GM21526 (cell line): ENCODE data around the gene KIRREL2.
"Not testable (repeated sequence)": the region's sequence is repeated elsewhere in the genome, so short reads cannot be mapped to it uniquely, and the experiment has no call there.

Source experiments
- ATAC-seq: cut with Tn5 transposase; IDR thresholded peaks from one replicate; pipeline ENCODE4 v1.9.1; 2021; ENCODE audit warnings: moderate library complexity; ENCODE audit not compliant: unreplicated experiment, low FRiP score

Gene KIRREL2

DNA sequence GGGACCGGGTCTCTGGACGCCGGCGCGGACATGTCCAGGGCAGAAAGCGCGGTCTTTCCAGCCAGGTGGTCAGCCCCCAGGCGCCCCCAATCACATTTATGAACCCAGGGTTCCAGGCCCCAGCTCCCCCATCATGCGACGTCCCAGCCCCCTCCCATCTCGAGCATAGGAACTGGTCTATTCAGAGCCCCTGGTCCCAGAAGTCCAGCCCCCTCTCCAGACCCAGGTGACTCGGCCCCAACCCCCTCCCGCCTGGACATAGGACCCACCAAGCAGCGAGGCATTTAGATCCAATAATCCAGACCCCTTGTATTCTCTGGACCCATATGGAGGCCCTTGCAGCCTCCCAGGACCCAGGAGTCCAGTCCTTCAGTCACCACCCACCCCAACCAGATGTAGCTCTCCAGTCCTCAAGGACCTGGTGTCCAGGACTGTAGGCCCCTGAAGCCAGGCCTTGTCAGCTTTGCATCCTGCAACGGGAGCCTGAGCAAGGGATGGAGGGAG, 12.2 kb downstream of the KIRREL2 start:
- no peak for ATAC-seq

DNA sequence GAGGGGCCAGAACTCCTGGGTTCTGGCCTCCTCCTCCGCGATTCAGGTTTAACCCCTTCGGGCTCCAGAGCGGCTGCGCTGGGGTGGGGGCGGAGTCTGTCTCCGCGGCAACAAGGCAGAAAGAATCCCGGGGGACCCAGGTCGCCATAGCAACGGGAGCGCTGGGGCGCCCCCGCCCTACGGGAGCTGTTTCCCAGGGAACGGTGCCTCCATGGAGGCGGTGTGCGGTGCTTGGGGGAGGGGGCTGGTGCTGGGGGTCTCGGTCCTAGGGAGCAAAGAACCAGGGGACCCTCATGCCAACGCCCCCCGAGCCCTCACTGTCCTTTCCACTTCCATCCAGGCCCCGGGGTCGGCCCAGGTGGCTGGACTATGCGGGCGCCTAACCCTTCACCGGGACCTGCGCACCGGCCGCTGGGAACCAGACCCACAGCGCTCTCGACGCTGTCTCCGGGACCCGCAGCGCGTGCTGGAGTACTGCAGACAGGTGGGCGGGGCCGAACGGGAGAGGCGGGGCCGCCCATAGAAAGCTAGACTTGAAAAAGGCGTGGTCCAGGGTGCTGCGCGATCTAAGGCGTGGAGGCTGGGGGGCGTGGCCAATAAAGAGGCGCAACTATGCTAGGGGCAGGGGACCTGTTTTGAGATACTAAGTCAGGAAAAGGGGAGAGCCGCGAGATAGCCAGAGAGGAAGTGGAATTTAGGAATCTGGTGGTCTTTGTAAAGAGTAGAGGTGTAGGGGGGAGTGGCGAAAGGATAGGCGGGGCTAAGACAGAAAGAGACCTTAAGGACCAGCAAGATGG, 12.8 kb downstream of the KIRREL2 start:
- ATAC-seq = no peak

DNA sequence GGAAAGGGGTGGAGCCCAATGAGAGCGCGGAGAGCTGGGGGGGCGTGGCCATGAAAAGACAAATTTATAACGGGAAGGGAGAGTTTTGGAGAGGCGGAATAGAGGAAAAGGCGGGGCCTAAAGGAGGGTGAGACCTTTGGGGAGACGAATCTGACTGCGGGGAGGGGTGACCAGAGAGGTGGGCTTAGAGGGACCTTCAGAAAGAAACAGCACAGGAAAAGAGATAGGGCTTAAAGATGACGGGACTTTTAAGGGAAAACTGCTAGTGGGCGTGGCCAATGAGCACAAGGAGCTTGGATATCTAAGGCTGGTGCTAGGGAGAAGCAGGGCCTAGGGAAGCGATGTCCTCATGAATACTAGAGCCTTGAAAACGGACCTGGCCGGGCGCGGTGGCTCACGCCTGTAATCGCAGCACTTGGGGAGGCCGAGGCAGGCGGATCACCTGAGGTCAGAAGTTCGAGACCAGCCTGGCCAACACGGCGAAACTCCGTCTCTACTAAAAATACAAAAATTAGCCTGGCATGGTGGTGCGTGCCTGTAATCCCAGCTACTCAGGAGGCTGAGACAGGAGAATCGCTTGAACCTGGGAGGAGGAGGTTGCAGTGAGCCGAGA, 13.5 kb downstream of the KIRREL2 start:
- ATAC-seq = not testable (repeated sequence)

DNA sequence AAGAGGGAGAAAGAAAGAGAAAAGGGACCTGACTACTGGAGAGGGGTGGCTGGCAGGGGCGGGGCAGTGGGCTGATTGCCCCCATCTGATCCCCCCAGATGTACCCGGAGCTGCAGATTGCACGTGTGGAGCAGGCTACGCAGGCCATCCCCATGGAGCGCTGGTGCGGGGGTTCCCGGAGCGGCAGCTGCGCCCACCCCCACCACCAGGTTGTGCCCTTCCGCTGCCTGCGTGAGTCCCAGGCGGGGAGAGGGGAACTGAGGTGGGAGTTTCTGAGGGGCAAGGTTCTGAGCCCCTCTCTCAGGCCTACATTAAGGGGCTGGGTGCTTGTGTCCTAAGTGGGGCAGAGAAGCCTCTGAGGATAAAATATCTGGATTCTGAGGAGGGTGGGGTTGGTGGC, 14.1 kb downstream of the KIRREL2 start:
- ATAC-seq = no peak

GRCh38 chr19:35871611-35872010, 14.9 kb downstream of the KIRREL2 start:
- no peak for ATAC-seq

GRCh38 chr19:35872180-35872579, 15.5 kb downstream of the KIRREL2 start:
- ATAC-seq = no peak

GRCh38 chr19:35874392-35874930, 17.8 kb downstream of the KIRREL2 start:
- no peak for ATAC-seq

- ATAC-seq = no peak
Observed at GRCh38 chr19:35879068-35879467, 22.4 kb downstream of the KIRREL2 start.

DNA sequence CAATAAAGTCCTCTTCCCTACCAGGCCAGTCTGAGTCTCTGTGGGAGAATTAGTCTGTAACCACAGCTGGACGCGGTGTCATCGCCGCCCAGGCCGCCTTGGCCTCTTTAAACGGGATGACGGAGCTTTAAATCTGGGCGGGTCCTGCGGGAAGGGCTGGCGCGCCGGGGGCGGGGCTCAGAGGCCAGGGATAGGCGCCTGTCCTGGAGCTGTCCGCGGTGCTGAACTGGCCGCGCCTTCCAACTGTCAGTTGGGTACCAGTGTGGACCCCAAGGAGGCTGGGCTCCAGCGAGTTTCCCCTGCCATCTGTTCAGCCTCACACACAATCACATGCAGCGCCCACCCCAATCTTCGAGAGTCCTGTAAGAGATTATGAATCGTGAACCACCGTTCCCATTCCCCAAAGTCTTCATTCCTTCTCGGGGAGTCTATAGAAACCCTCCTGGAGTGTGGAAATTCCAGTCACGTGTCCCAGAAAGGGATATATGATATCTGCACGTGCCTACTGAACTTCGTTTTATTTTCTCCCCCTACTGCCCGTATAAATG, 23.1 kb downstream of the KIRREL2 start:
- no peak for ATAC-seq

DNA sequence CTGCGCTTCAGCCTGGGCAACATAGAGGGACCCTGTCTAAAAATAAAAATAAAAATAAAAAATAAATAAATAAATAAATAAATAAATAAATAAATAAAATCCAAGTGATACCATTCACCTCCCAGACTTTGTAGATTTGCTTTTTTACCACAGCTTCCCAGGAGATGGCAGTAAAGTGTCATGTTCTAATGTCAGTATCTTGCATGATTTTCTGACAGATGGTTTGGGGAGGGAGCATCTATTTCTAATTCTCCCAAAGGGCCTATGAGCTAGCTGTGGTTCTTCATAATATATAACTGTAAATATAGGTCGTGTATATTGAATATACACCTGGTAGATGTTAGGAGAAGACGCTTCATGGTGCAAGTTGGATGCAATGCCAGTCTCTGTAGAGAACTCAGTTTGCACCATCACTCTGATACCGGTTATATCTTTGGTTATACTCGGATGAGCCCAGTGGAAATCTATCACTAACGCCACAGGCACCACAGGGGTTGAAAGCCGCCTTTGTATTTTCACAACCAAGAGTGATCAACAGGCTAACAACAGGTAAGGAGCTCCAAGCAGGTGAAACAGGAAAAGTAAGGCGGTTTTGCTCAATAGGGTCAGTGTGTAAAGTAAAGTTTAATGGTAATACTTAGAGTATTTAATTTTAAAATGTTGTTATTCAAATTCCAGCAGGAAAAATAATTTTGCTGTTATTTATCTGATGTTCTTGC, 25.6 kb downstream of the KIRREL2 start:
- ATAC-seq = no peak

DNA sequence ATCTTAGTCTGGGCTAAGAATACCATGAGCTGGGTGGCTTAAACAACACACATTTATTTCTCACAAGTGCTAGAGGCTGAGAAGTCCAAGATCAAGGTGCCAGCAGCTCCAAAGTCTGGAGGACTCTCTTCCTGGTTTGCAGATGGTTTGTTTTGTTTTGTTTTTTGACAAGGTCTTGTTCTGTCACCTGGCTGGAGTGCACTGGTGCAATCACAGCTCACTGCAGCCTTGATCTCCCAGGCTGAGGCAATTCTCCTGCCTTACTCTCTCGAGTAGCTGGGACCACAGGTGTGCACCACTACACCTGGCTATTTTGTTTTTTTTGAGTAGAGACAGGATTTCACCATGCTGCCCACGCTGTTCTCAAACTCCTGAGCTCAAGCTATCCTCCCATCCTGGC, 27.2 kb downstream of the KIRREL2 start:
- no peak for ATAC-seq

- ATAC-seq = no peak
Observed at GRCh38 chr19:35885225-35885738, 28.6 kb downstream of the KIRREL2 start.

- no peak for ATAC-seq
Observed at GRCh38 chr19:35885904-35886303, 29.2 kb downstream of the KIRREL2 start.

DNA sequence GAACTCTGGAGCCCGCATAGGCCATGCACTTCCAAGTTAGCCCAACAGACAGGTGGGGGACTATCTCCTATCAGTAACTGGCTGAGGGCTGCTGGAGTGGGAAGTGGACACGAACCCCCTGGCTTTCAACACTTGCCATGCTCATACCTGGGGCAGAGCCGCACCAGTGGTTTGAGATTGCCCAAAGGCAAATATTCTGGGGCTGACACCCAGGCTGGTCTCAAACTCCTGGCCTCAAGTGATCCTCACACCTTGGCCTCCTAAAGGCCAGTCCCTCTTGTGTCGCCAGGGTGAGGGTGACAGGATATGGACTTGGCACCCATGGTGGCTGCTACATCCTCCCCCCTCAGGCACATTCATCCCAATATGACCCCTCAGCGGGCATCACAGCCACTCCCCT, 30.5 kb downstream of the KIRREL2 start:
- ATAC-seq = no peak

DNA sequence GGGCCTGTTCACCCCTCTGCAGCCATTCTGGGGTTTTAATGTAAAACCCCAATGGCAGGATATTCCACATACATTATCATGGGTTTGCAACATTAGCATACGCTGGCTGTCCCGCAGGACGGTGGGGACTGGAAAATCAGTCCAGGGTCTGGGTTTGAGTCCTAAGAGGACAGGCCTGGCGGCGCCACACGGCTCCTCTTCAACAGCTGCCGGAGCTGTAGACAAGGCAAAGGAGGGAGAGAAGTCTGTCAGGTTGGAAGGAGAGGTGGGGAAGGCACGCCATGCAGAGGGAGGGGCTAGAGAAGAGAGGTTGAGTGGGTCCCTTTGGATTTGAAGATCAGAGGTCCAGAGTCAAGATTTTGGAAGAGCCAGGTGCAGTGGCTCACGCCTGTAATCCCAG, 31.7 kb downstream of the KIRREL2 start:
- no peak for ATAC-seq

DNA sequence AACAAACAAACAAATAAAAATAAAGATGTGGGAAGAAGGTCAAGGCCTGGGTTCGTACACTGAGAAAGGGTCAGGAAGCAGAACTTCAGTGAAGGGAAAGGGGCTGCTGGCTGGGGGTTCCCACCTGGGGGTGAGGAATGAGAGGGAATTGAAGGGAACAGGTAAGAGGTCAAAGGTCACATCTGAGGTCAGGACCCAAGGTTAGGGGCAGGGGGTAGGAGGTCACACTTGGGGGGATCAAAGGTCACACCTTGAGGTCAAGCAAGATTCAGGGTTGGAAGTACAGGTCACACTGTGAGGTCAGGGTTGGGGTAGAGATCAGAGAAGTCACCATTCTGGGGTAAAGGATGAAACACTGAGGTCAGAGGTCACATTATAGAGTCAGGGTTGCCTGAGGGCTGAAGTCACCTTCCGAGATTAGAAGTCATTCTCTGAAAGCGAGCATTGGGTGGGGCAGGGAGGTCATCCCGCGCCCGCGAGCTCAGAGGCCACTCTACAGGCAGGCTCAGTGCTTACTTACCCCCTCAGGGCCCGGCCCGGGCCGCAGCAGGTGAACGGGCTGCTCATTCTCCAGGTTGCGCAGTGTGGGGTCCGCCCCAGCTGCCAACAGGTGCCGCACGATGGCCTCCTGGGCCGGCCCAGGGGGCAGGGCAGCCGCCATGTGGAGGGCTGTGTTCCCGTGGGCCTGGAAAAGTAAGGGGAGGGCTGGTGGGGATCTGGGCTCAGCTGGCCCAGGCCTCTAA, 32.8 kb downstream of the KIRREL2 start:
- no peak for ATAC-seq

GRCh38 chr19:35890113-35890650, 33.5 kb downstream of the KIRREL2 start:
- no peak for ATAC-seq

DNA sequence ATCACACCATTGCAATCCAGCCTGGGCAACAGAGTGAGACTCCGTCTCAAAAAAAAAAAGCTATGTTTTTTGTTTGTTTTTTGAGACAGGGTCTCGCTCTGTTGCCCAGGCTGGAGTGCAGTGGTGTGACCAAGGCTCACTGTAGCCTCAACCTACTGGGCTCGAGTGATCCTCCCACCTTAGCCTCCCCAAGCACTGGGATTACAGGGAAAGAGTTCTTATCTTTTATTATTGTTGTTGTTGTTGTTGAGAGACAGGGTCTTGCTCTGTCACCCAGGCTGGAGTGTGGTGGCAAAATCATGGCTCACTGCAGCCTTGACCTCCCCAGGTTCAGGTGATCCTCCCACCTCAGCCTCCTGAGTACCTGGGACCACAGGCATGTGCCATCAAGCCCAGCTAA, 35.1 kb downstream of the KIRREL2 start:
- ATAC-seq = not testable (repeated sequence)

GRCh38 chr19:35894342-35894741, 37.6 kb downstream of the KIRREL2 start:
- no peak for ATAC-seq
